IMR-90 (cell line): ENCODE measurements around the gene C14orf119. TPM values are rescaled to one million over a fixed set of nuclear protein-coding genes. Genes with fewer than 3 reads are reported as not detected.

ENCODE experiments used
- ATAC-seq: fragments of 200-7000 bp; cut with Tn5 transposase; 2 replicates; pipeline ENCODE4 v1.9.1; 2020; ENCODE audit warnings: low read depth, mild to moderate bottlenecking, moderate library complexity
- BruUV-seq: library from RNA; stranded (reverse); fragments of 400-500 nt; replicated peaks from 2 replicates; lab custom pipeline; 2021; lab: Mats Ljungman, UMichigan
- CTCF ChIA-PET: fragments of 300-600 bp; formaldehyde crosslinking; extraction: SDS; loops from one replicate; lab custom pipeline; 2021; ENCODE audit warnings: antibody characterized with exemption; lab: Yijun Ruan, JAX
- POLR2A ChIA-PET: fragments of 300-600 bp; sonication (Branson Sonifier 250); formaldehyde crosslinking; loops from one replicate; lab custom pipeline; 2022; ENCODE audit warnings: antibody characterized with exemption; ENCODE audit not compliant: unreplicated experiment; lab: Charles Lee
- DNase-seq: peaks from one replicate; pipeline ENCODE4 v3.0.0; 2013
- H2AFZ ChIP-seq: replicated peaks from 2 replicates; pipeline ENCODE3; 2013; ENCODE audit warnings: low read length, mild to moderate bottlenecking; ENCODE audit not compliant: poor library complexity
- H2AK5ac ChIP-seq: 2 replicates; pipeline ENCODE4 v1.6.1; 2013; ENCODE audit warnings: low read depth, low read length, inconsistent platforms
- H2AK9ac ChIP-seq: replicated peaks from 2 replicates; pipeline ENCODE3; 2013; ENCODE audit warnings: mild to moderate bottlenecking, low read depth, low read length, moderate library complexity; ENCODE audit not compliant: poor library complexity
- H2BK120ac ChIP-seq: 2 replicates; pipeline ENCODE4 v1.6.1; 2013; ENCODE audit warnings: low read depth, low read length, inconsistent platforms
- H2BK15ac ChIP-seq: 3 replicates; pipeline ENCODE4 v1.6.1; 2013; ENCODE audit warnings: low read depth, low read length, inconsistent platforms
- H2BK20ac ChIP-seq: 2 replicates; pipeline ENCODE4 v1.6.1; 2013; ENCODE audit warnings: low read depth, mild to moderate bottlenecking, inconsistent platforms, low read length, moderate library complexity
- H2BK5ac ChIP-seq: 2 replicates; pipeline ENCODE4 v1.6.1; 2013; ENCODE audit warnings: mild to moderate bottlenecking, low read depth, low read length, inconsistent platforms; ENCODE audit not compliant: poor library complexity, severe bottlenecking
- H3K14ac ChIP-seq: replicated peaks from 2 replicates; pipeline ENCODE4 v1.6.1; 2013; ENCODE audit warnings: low read depth, low read length, inconsistent platforms
- H3K18ac ChIP-seq: 2 replicates; pipeline ENCODE4 v1.6.1; 2013; ENCODE audit warnings: low read depth, low read length, control low read depth
- H3K23ac ChIP-seq: 2 replicates; pipeline ENCODE4 v1.6.1; 2013; ENCODE audit warnings: low read depth, low read length, inconsistent platforms
- H3K27ac ChIP-seq: 2 replicates; pipeline ENCODE4 v1.5.1; 2013; ENCODE audit warnings: mild to moderate bottlenecking, control low read depth, low read length; ENCODE audit not compliant: insufficient read depth
- H3K27me3 ChIP-seq: 2 replicates; pipeline ENCODE4 v1.6.1; 2013; ENCODE audit warnings: low read length; ENCODE audit not compliant: control insufficient read depth, insufficient read depth
- H3K36me3 ChIP-seq: 2 replicates; pipeline ENCODE4 v1.6.1; 2013; ENCODE audit warnings: low read length, mixed read lengths; ENCODE audit not compliant: control insufficient read depth, insufficient read depth
- H3K4ac ChIP-seq: 2 replicates; pipeline ENCODE4 v1.6.1; 2013; ENCODE audit warnings: low read depth, low read length, inconsistent platforms
- H3K4me1 ChIP-seq: 2 replicates; pipeline ENCODE4 v1.6.1; 2013; ENCODE audit warnings: low read length, mixed read lengths; ENCODE audit not compliant: control insufficient read depth, insufficient read depth
- H3K4me2 ChIP-seq: 2 replicates; pipeline ENCODE4 v1.6.1; 2013; ENCODE audit warnings: low read depth, mild to moderate bottlenecking, control low read depth, low read length, moderate library complexity
- H3K4me3 ChIP-seq: 2 replicates; pipeline ENCODE4 v1.5.1; 2013; ENCODE audit warnings: low read depth, mild to moderate bottlenecking, control low read depth, low read length, moderate library complexity; ENCODE audit not compliant: insufficient read depth
- H3K56ac ChIP-seq: 2 replicates; pipeline ENCODE4 v1.6.1; 2013; ENCODE audit warnings: low read length, inconsistent platforms; ENCODE audit not compliant: insufficient read depth; ENCODE audit errors: extremely low read depth
- H3K79me1 ChIP-seq, 2 experiments: 2 replicates each; pipeline ENCODE4 v1.6.1; 2013; ENCODE audit warnings: low read length in 2 of 2, inconsistent platforms in 1 of 2, low read depth in 1 of 2
- H3K9ac ChIP-seq: 2 replicates; pipeline ENCODE4 v1.6.1; 2013; ENCODE audit warnings: low read depth, low read length, control low read depth
- H3K9me1 ChIP-seq: 2 replicates; pipeline ENCODE4 v1.6.1; 2013; ENCODE audit warnings: low read length, inconsistent platforms; ENCODE audit not compliant: insufficient read depth
- H3K9me3 ChIP-seq: 2 replicates; pipeline ENCODE4 v1.6.1; 2013; ENCODE audit warnings: low read length; ENCODE audit not compliant: control insufficient read depth, insufficient read depth
- H4K20me1 ChIP-seq: 2 replicates; pipeline ENCODE4 v1.6.1; 2013; ENCODE audit warnings: low read length, inconsistent platforms; ENCODE audit not compliant: insufficient read depth
- H4K5ac ChIP-seq: 2 replicates; pipeline ENCODE4 v1.6.1; 2013; ENCODE audit warnings: mild to moderate bottlenecking, low read depth, low read length, control low read depth
- H4K8ac ChIP-seq, 2 experiments: 2 replicates each; pipeline ENCODE4 v1.6.1; 2013; ENCODE audit warnings: low read depth in 2 of 2, low read length in 2 of 2, control low read depth in 1 of 2, inconsistent platforms in 1 of 2
- H4K91ac ChIP-seq: 2 replicates; pipeline ENCODE4 v1.6.1; 2013; ENCODE audit warnings: low read depth, low read length, inconsistent platforms; ENCODE audit not compliant: insufficient read depth
- BHLHE40 ChIP-seq: fragments of 150-350 bp; IDR thresholded peaks from 2 replicates; pipeline ENCODE4 v1.6.1; 2016; ENCODE audit warnings: mild to moderate bottlenecking, low read depth, low read length
- CEBPB ChIP-seq: IDR thresholded peaks from 2 replicates; pipeline ENCODE4 v1.6.1; 2012; ENCODE audit warnings: low read depth, low read length, improper control_type of control experiment
- CHD1 ChIP-seq: IDR thresholded peaks from 2 replicates; pipeline ENCODE4 v1.6.1; 2012; ENCODE audit warnings: low read depth, low read length, improper control_type of control experiment
- FOS ChIP-seq: fragments of 150-350 bp; IDR thresholded peaks from 2 replicates; pipeline ENCODE4 v1.6.1; 2016; ENCODE audit warnings: low read depth, low read length
- MAFK ChIP-seq: IDR thresholded peaks from 2 replicates; pipeline ENCODE4 v1.6.1; 2012; ENCODE audit warnings: low read depth, low read length, improper control_type of control experiment
- MAZ ChIP-seq: IDR thresholded peaks from 2 replicates; pipeline ENCODE4 v1.6.1; 2012; ENCODE audit warnings: low read depth, mild to moderate bottlenecking, low read length, improper control_type of control experiment, moderate library complexity, borderline replicate concordance
- MXI1 ChIP-seq: IDR thresholded peaks from 2 replicates; pipeline ENCODE4 v1.6.1; 2012; ENCODE audit warnings: low read depth, mild to moderate bottlenecking, low read length, moderate library complexity, borderline replicate concordance
- NFE2L2 ChIP-seq: fragments of 150-350 bp; IDR thresholded peaks from 2 replicates; pipeline ENCODE4 v1.6.1; 2016; ENCODE audit warnings: low read depth, mild to moderate bottlenecking, low read length
- POLR2A ChIP-seq: IDR thresholded peaks from 2 replicates; pipeline ENCODE4 v1.6.1; 2012; ENCODE audit warnings: mild to moderate bottlenecking, low read depth, low read length
- RAD21 ChIP-seq: IDR thresholded peaks from 2 replicates; pipeline ENCODE4 v1.6.1; 2012; ENCODE audit warnings: low read length, improper control_type of control experiment
- RCOR1 ChIP-seq: IDR thresholded peaks from 2 replicates; pipeline ENCODE4 v1.6.1; 2012; ENCODE audit warnings: mild to moderate bottlenecking, low read length, improper control_type of control experiment; ENCODE audit not compliant: insufficient replicate concordance
- RFX5 ChIP-seq: IDR thresholded peaks from 2 replicates; pipeline ENCODE4 v1.8.0; 2012; ENCODE audit warnings: low read depth, mild to moderate bottlenecking, low read length, moderate library complexity
- SMC3 ChIP-seq: fragments of 150-350 bp; IDR thresholded peaks from 2 replicates; pipeline ENCODE4 v1.6.1; 2016; ENCODE audit warnings: low read depth, mild to moderate bottlenecking, antibody characterized with exemption, low read length, moderate library complexity
- WGBS, 2 experiments: methylation state at CpG; one replicate each; pipeline versions ENCODE4 v1.1.5 to v1.1.7; 2013; ENCODE audit warnings: missing lambda C conversion rate in 2 of 2; ENCODE audit not compliant: insufficient read length in 1 of 2; ENCODE audit errors: extremely low coverage in 2 of 2; 5-methylcytosine and 5-hydroxymethylcytosine counted together
- dilution Hi-C: fragments of 300-500 bp; cut with HindIII; formaldehyde crosslinking; loops from one replicate; pipeline ENCODE4 v1.14.3; 2018; ENCODE audit warnings: low sequenced_read_pairs; ENCODE audit not compliant: unreplicated experiment
- in situ Hi-C: fragments of 300-500 bp; cut with MboI; formaldehyde crosslinking; loops from 3 replicates; pipeline ENCODE4 v1.14.3; 2019; ENCODE audit warnings: low sequenced_read_pairs, inconsistent platforms, mixed read lengths
- intact Hi-C: fragments of 100-400 bp; cut with micrococcal nuclease; formaldehyde crosslinking; loops from 2 replicates; pipeline ENCODE4 v1.10.0; 2022
- polyA plus RNA-seq, 3 experiments: library from polyadenylated mRNA; depleted of rRNA; stranded (reverse); fragments of >200 nt; gene quantifications; 2 replicates each; pipeline ENCODE4 v1.2.3, GENCODE V29; 2012; ENCODE audit warnings: low replicate concordance in 1 of 3
- total RNA-seq: library from RNA; depleted of rRNA; stranded (reverse); fragments of >200 nt; gene quantifications from 2 replicates; pipeline ENCODE4 v1.2.3, GENCODE V29; 2012
- TF ChIP-seq, protein P1 (sequence below): conservative IDR thresholded peaks from 2 replicates; pipeline ENCODE4 v1.5.1; 2012; ENCODE audit warnings: mild to moderate bottlenecking, low read depth, low read length, improper control_type of control experiment
- TF ChIP-seq, protein P2 (sequence below): fragments of 150-350 bp; IDR thresholded peaks from 2 replicates; pipeline ENCODE4 v1.6.1; 2017; ENCODE audit warnings: mild to moderate bottlenecking, antibody characterized with exemption, low read length, low read depth
- TF ChIP-seq, protein P3 (sequence below): fragments of 150-350 bp; IDR thresholded peaks from 2 replicates; pipeline ENCODE4 v1.6.1; 2016; ENCODE audit warnings: low read depth, mild to moderate bottlenecking, low read length, moderate library complexity, borderline replicate concordance

Gene C14orf119
- total and polyA plus RNA-seq, 2 of the 4 experiments (the other 2 are of a cell fraction): 74.0 to 83.7 TPM

DNA sequence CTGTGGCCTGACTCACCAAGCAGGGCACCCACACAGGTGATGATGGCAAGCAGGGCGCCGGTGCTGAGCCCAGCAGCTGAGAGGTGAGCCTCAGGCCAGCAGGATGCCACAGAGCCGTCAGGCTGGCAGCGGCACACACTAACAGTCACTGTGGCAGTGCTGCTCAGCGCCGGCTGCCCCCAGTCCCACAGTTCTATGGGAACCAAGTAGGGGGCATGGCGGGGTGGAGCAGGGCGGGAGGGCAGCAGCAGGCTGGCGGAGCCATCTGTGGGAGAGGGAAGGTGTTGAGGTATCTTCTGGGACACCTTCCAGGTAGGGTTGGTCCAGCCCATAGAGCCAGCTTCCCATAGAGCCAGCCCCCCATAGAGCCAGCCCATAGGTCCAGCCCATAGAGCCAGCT is 46.3 kb upstream of the C14orf119 start:
- Histone ChIP-seq H2AK9ac (no peak overlapping the region), H3K79me1 (no peaks in the 10 kb centered on the region), H2BK15ac (no peak overlapping the region), H3K27ac (no peak overlapping the region), H3K36me3 (peaks cover 2% of the 10 kb centered on the region; the same call in 1 of the 2 replicates), H3K14ac (no peak overlapping the region), H3K4me2 (no peak overlapping the region), H2AK5ac (no peak overlapping the region), H2AFZ (no peak overlapping the region), H3K23ac (no peak overlapping the region), H2BK120ac (no peak overlapping the region), H3K4me3 (no peak overlapping the region), H4K20me1 (no peaks in the 10 kb centered on the region; the same call in 1 of the 2 replicates), H3K9me1 (peaks cover 8% of the 10 kb centered on the region; the same call in 1 of the 2 replicates), H3K18ac (no peak overlapping the region), H3K27me3 (no peaks in the 10 kb centered on the region), H3K4ac (no peak overlapping the region), H3K9me3 (no peaks in the 10 kb centered on the region), H3K4me1 (peaks cover 4% of the 10 kb centered on the region), H2BK5ac (no peak overlapping the region), H3K9ac (no peak overlapping the region), H4K8ac (no peak overlapping the region), H3K56ac (no peak overlapping the region), H2BK20ac (no peak overlapping the region), H4K5ac (no peak overlapping the region), H4K91ac (no peak overlapping the region)
- CTCF ChIA-PET: no interaction called here
- intact Hi-C loops: no loop called here
- no TSS peak for BruUV-seq
- 100% methylated on average over 3 of the region's 9 CpGs; no CpG with 5 or more reads in 1 of the 2 experiments for WGBS, 2 experiments
- POLR2A ChIA-PET: no interaction called here
- in situ Hi-C loops: no loop called here
- no peak for ATAC-seq
- no peak for TF ChIP-seq MAZ
- no peak for TF ChIP-seq CEBPB
- TF ChIP-seq BHLHE40: no peak
- no peak for TF ChIP-seq FOS
- TF ChIP-seq, protein P1, sequence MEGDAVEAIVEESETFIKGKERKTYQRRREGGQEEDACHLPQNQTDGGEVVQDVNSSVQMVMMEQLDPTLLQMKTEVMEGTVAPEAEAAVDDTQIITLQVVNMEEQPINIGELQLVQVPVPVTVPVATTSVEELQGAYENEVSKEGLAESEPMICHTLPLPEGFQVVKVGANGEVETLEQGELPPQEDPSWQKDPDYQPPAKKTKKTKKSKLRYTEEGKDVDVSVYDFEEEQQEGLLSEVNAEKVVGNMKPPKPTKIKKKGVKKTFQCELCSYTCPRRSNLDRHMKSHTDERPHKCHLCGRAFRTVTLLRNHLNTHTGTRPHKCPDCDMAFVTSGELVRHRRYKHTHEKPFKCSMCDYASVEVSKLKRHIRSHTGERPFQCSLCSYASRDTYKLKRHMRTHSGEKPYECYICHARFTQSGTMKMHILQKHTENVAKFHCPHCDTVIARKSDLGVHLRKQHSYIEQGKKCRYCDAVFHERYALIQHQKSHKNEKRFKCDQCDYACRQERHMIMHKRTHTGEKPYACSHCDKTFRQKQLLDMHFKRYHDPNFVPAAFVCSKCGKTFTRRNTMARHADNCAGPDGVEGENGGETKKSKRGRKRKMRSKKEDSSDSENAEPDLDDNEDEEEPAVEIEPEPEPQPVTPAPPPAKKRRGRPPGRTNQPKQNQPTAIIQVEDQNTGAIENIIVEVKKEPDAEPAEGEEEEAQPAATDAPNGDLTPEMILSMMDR: no peak
- no peak for TF ChIP-seq RCOR1
- no peak for TF ChIP-seq MXI1
- no peak for TF ChIP-seq MAFK
- no peak for TF ChIP-seq SMC3
- TF ChIP-seq NFE2L2: no peak
- no peak for TF ChIP-seq CHD1
- no peak for TF ChIP-seq POLR2A
- no peak for TF ChIP-seq RAD21
- TF ChIP-seq, protein P2, sequence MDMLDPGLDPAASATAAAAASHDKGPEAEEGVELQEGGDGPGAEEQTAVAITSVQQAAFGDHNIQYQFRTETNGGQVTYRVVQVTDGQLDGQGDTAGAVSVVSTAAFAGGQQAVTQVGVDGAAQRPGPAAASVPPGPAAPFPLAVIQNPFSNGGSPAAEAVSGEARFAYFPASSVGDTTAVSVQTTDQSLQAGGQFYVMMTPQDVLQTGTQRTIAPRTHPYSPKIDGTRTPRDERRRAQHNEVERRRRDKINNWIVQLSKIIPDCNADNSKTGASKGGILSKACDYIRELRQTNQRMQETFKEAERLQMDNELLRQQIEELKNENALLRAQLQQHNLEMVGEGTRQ: no peak
- TF ChIP-seq, protein P3, sequence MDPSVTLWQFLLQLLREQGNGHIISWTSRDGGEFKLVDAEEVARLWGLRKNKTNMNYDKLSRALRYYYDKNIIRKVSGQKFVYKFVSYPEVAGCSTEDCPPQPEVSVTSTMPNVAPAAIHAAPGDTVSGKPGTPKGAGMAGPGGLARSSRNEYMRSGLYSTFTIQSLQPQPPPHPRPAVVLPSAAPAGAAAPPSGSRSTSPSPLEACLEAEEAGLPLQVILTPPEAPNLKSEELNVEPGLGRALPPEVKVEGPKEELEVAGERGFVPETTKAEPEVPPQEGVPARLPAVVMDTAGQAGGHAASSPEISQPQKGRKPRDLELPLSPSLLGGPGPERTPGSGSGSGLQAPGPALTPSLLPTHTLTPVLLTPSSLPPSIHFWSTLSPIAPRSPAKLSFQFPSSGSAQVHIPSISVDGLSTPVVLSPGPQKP: no peak
- no peak for TF ChIP-seq RFX5
- dilution Hi-C loops: no loop called here
- DNase-seq: no peak
